NK-92 (cell line): ENCODE results near the gene PCGF2.
"Not testable (repeated sequence)": the region's sequence is repeated elsewhere in the genome, so short reads cannot be mapped to it uniquely, and the experiment has no call there.

ENCODE experiments used
- DNase-seq: peaks from one replicate; lab custom pipeline; 2025; ENCODE audit not compliant: unreplicated experiment; lab: John Stamatoyannopoulos, UW

The PCGF2 gene

GRCh38 chr17:38748149-38748891 lies at the start of gene PCGF2:
PCGF2 (minus strand) TSS chr17:38748336; CDS start chr17:38740402, 7,934 bp downstream.
- DNase-seq = no peak

GRCh38 chr17:38797828-38798227 lies 49.7 kb upstream of the PCGF2 start:
- DNase-seq = no peak

- no peak for DNase-seq
These were observed 49.0 kb upstream of the PCGF2 start for GRCh38 chr17:38797158-38797490.

GRCh38 chr17:38796451-38797157 lies 48.5 kb upstream of the PCGF2 start:
- DNase-seq = no peak

GRCh38 chr17:38794221-38794620 lies 46.1 kb upstream of the PCGF2 start:
- no peak for DNase-seq

- DNase-seq = no peak
These were observed 43.0 kb upstream of the PCGF2 start for GRCh38 chr17:38791162-38791561.

GRCh38 chr17:38790148-38790707 lies 42.1 kb upstream of the PCGF2 start:
- not testable (repeated sequence) for DNase-seq

- DNase-seq = no peak
These were observed 41.0 kb upstream of the PCGF2 start for GRCh38 chr17:38789185-38789584.

- DNase-seq = not testable (repeated sequence)
These were observed 39.9 kb upstream of the PCGF2 start for GRCh38 chr17:38787999-38788398.

GRCh38 chr17:38786372-38786771 lies 38.2 kb upstream of the PCGF2 start:
- no peak for DNase-seq

GRCh38 chr17:38783227-38783626 lies 35.1 kb upstream of the PCGF2 start:
- DNase-seq = no peak

- no peak for DNase-seq
These were observed 32.0 kb upstream of the PCGF2 start for GRCh38 chr17:38779965-38780752.

- DNase-seq = no peak
These were observed 29.6 kb upstream of the PCGF2 start for GRCh38 chr17:38777641-38778250.

- no peak for DNase-seq
These were observed 25.1 kb upstream of the PCGF2 start for GRCh38 chr17:38773258-38773657.

- DNase-seq = no peak
These were observed 20.3 kb upstream of the PCGF2 start for GRCh38 chr17:38768417-38768816.

- no peak for DNase-seq
These were observed 18.2 kb upstream of the PCGF2 start for GRCh38 chr17:38766341-38766740.

GRCh38 chr17:38762231-38762630 lies 14.1 kb upstream of the PCGF2 start:
- no peak for DNase-seq

GRCh38 chr17:38761612-38762011 lies 13.5 kb upstream of the PCGF2 start:
- DNase-seq = no peak

GRCh38 chr17:38753071-38753506 lies 5.0 kb upstream of the PCGF2 start:
- no peak for DNase-seq

GRCh38 chr17:38752308-38753070 lies 4.4 kb upstream of the PCGF2 start, which contains the start of gene PSMB3:
PSMB3 (plus strand) TSS chr17:38752741; CDS start chr17:38752827, 86 bp downstream.
- peak; percentile 51 for DNase-seq
